ENCODE data around the gene POLR3H.

POLR3H gene

DNA sequence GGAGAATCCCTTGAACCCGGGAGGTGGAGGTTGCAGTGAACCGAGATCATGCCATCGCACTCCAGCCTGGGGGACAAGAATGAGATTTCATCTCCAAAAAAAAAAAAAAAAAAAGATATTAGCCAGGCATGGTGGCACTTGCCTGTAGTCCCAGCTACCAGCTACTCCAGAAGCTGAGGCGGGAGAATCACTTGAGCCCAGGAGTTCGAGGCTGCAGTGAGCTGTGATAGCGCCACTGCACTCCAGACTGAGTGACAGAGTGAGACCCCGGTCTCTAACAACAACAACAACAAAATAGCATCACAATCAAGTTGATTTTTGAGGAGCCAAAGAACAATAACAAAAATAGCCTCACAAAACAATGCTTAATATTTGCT lies 43.1 kb upstream of the POLR3H start:
- H3K4me2 ChIP-seq (ENCODE audit: insufficient read depth, low read length), result no peak overlapping the region
- DNase-seq (no peak), ATAC-seq (ENCODE audit: insufficient read depth, low read depth) (no peak)
- no peaks in the 10 kb centered on the region for H4K20me1 ChIP-seq (ENCODE audit: insufficient read depth, low read length)
- no peaks in the 10 kb centered on the region for H3K27me3 ChIP-seq (ENCODE audit: insufficient read depth, low read length, poor library complexity)
- peaks cover 15% of the 10 kb centered on the region for H3K36me3 ChIP-seq (ENCODE audit: insufficient read depth, low read length)
- no peak overlapping the region for H3K27ac ChIP-seq (ENCODE audit: low read length)
- TF ChIP-seq CTCF (IDR thresholded peaks at IDR 0.05; ENCODE audit: borderline replicate concordance, extremely low read depth, low read length, poor library complexity, severe bottlenecking) (no peak), EZH2 (IDR thresholded peaks at IDR 0.05; ENCODE audit: borderline replicate concordance, low read depth, low read length, severe bottlenecking) (no peak)
- H3K9me3 ChIP-seq (ENCODE audit: insufficient read depth, low read length, severe bottlenecking), result no peaks in the 10 kb centered on the region
- peaks cover 20% of the 10 kb centered on the region for H3K79me2 ChIP-seq (ENCODE audit: insufficient read depth, low read length)
- peaks cover 24% of the 10 kb centered on the region for H3K4me1 ChIP-seq (ENCODE audit: insufficient read depth, low read length)
- H3K4me3 ChIP-seq (ENCODE audit: low read depth in 1 of 2, low read length in 2 of 2), result no peak overlapping the region
- no peak overlapping the region for H2AFZ ChIP-seq (ENCODE audit: low read depth, low read length)
- no peak overlapping the region; the same call in 1 of the 2 replicates for H3K9ac ChIP-seq (ENCODE audit: low read depth, low read length)

DNA sequence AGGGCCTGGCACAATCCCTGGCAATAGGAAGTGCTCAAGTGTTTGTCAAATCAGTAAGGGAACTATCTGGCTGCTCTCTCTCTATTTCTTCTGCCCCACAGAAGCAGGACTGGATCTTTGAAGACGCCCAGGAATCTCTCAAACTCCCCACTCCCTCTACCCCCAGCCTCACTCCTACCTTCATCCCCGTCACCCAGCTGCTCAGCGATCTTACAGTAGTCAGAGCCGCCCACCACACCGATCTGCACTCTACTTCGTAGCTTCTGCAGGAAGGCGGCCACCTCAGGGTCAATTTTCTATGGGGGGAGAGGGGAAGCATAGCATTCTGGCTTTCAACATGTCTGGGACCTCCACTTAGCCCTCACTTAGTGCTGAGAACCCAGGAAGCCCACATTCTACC lies 41.6 kb upstream of the POLR3H start:
- ATAC-seq (ENCODE audit: insufficient read depth, low read depth) (no peak), DNase-seq (no peak)
- H3K4me2 ChIP-seq (ENCODE audit: insufficient read depth, low read length), result no peak overlapping the region
- no peaks in the 10 kb centered on the region for H3K9me3 ChIP-seq (ENCODE audit: insufficient read depth, low read length, severe bottlenecking)
- H4K20me1 ChIP-seq (ENCODE audit: insufficient read depth, low read length), result no peaks in the 10 kb centered on the region
- no peak overlapping the region for H3K9ac ChIP-seq (ENCODE audit: low read depth, low read length)
- H3K36me3 ChIP-seq (ENCODE audit: insufficient read depth, low read length), result peaks cover 15% of the 10 kb centered on the region
- H3K4me1 ChIP-seq (ENCODE audit: insufficient read depth, low read length), result peaks cover 24% of the 10 kb centered on the region
- peaks cover 20% of the 10 kb centered on the region for H3K79me2 ChIP-seq (ENCODE audit: insufficient read depth, low read length)
- no peak overlapping the region for H3K4me3 ChIP-seq (ENCODE audit: low read depth in 1 of 2, low read length in 2 of 2)
- TF ChIP-seq EZH2 (IDR thresholded peaks at IDR 0.05; ENCODE audit: borderline replicate concordance, low read depth, low read length, severe bottlenecking) (no peak), CTCF (IDR thresholded peaks at IDR 0.05; ENCODE audit: borderline replicate concordance, extremely low read depth, low read length, poor library complexity, severe bottlenecking) (no peak)
- H2AFZ ChIP-seq (ENCODE audit: low read depth, low read length), result no peak overlapping the region
- no peak overlapping the region for H3K27ac ChIP-seq (ENCODE audit: low read length)
- H3K27me3 ChIP-seq (ENCODE audit: insufficient read depth, low read length, poor library complexity), result no peaks in the 10 kb centered on the region

DNA sequence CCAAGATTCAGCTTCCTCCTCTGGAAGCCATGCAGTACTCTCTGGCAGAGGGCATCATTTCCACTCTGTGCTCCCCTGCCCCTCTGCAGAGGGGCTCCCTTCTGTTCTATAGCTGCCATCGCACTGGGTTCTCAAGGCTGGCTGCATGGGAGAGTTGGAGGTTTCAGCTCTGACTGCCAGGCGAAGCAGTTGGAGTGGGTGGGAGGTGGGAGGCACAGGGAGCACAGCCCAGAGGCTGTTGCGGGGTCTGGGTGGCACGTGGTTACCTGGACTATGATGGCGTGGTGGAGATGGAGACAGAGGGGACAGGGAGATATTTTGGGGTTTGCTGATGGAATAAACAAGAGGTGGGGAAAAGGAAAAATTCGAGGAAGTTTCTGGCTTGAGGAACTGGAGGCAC lies 40.6 kb upstream of the POLR3H start:
- Histone ChIP-seq H3K27ac (ENCODE audit: low read length) (no peak overlapping the region), H3K4me1 (ENCODE audit: insufficient read depth, low read length) (peaks cover 16% of the 10 kb centered on the region), H3K9me3 (ENCODE audit: insufficient read depth, low read length, severe bottlenecking) (no peaks in the 10 kb centered on the region), H3K9ac (ENCODE audit: low read depth, low read length) (no peak overlapping the region), H4K20me1 (ENCODE audit: insufficient read depth, low read length) (no peaks in the 10 kb centered on the region), H3K36me3 (ENCODE audit: insufficient read depth, low read length) (peaks cover 20% of the 10 kb centered on the region), H3K79me2 (ENCODE audit: insufficient read depth, low read length) (peaks cover 20% of the 10 kb centered on the region), H3K4me3 (ENCODE audit: low read depth in 1 of 2, low read length in 2 of 2) (no peak overlapping the region), H3K27me3 (ENCODE audit: insufficient read depth, low read length, poor library complexity) (no peaks in the 10 kb centered on the region), H2AFZ (ENCODE audit: low read depth, low read length) (no peak overlapping the region), H3K4me2 (ENCODE audit: insufficient read depth, low read length) (no peak overlapping the region)
- TF ChIP-seq EZH2 (IDR thresholded peaks at IDR 0.05; ENCODE audit: borderline replicate concordance, low read depth, low read length, severe bottlenecking), result no peak
- TF ChIP-seq CTCF (IDR thresholded peaks at IDR 0.05; ENCODE audit: borderline replicate concordance, extremely low read depth, low read length, poor library complexity, severe bottlenecking), result no peak
- ATAC-seq (ENCODE audit: insufficient read depth, low read depth) (no peak), DNase-seq (no peak)

DNA sequence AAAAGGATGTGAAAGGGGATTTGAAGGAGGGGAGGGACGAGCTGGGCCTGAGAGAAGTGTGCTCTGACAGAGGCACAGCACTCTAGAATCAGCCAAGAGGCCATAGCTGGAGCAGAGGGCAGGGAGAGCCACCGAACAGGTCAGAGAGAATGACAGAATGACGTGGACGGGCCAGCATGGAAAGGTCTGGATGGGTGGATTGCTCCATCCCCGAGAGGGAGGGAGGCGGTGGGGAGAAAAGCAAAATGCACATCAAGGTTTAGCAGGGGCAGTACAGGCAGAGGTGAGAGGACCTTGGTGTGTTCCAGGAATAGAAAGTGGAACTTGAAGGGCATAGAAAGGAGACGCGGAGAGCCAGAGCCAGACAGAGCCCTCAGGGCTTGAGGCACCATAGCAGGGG lies 38.4 kb upstream of the POLR3H start:
- Histone ChIP-seq H3K9me3 (ENCODE audit: insufficient read depth, low read length, severe bottlenecking) (no peaks in the 10 kb centered on the region), H3K4me2 (ENCODE audit: insufficient read depth, low read length) (no peak overlapping the region), H2AFZ (ENCODE audit: low read depth, low read length) (no peak overlapping the region), H3K4me3 (ENCODE audit: low read depth in 1 of 2, low read length in 2 of 2) (no peak overlapping the region), H3K4me1 (ENCODE audit: insufficient read depth, low read length) (no peaks in the 10 kb centered on the region), H3K27ac (ENCODE audit: low read length) (no peak overlapping the region), H4K20me1 (ENCODE audit: insufficient read depth, low read length) (0 out of 2 replicates have a peak, but pooled peaks cover 6% of the 10 kb centered on the region), H3K27me3 (ENCODE audit: insufficient read depth, low read length, poor library complexity) (no peaks in the 10 kb centered on the region), H3K79me2 (ENCODE audit: insufficient read depth, low read length) (peaks cover 5% of the 10 kb centered on the region; the same call in 1 of the 2 replicates), H3K36me3 (ENCODE audit: insufficient read depth, low read length) (peaks cover 32% of the 10 kb centered on the region), H3K9ac (ENCODE audit: low read depth, low read length) (no peak overlapping the region)
- ATAC-seq (ENCODE audit: insufficient read depth, low read depth), result no peak
- no peak for DNase-seq
- TF ChIP-seq CTCF (IDR thresholded peaks at IDR 0.05; ENCODE audit: borderline replicate concordance, extremely low read depth, low read length, poor library complexity, severe bottlenecking) (no peak), EZH2 (IDR thresholded peaks at IDR 0.05; ENCODE audit: borderline replicate concordance, low read depth, low read length, severe bottlenecking) (no peak)

All from DND-41 (cell line).